NCI-H526 (cell line): Measurements from ENCODE around the gene CCDC187.

ENCODE experiments used
- DNase-seq, 2 experiments: peaks; one replicate each; lab custom pipeline; 2025; lab: John Stamatoyannopoulos, UW

CCDC187 gene

GRCh38 chr9:136311051-136312008 is 7.4 kb upstream of the CCDC187 start:
- peak; percentile 58 to 79 for DNase-seq

DNA sequence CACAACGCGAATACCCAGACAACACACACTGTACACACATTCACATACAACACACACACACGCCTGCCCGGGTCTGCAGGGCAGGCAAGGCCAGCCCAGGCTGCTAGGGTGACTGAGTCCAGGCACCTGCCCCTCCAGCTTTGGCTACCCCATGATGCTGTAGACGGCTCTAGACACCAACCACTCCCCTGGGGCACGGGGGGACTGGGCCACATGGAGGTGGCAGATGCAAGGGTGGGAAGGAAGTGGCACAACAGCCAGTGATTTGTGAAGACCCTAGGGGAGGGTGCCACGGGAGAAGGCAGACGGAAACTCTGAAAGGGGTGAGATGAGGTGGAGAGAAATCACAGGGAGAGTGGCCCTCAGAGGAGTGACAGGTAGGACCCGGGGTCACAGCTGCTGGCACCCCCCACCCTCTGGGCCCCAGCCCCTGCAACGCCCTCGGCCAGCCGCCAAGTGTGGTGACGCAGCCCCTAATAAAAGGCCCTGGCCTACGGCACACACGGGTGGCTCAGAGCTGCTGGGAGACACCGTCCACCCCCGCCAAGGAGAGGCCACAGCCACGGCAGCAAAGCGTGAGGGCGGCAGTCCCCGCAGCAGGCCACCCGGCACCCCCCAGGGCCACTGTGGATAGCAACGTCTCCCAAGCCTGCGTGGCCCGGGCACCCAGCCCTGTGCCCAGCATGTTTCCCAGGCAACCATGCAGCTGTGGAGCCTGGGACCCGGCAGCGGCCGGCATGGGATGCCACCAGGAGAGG is 6.6 kb upstream of the CCDC187 start:
- no peak for DNase-seq

DNA sequence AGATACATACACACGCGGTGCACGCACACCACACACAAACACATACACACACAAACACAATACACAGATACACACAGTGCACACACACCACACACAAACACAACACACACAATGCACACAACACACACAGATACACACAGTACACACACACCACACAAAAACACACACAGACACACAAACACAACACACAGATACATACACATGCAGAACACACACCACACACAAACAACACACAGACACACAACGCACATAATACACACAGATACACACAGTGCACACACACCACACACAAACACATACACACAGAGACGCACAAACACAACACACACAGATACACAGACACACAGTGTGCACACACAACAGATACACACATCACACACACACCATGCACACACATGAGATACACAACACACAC is 5.9 kb upstream of the CCDC187 start:
- no peak for DNase-seq

- peak; percentile 83 to 93 for DNase-seq
Observed at GRCh38 chr9:136309101-136309801, 5.4 kb upstream of the CCDC187 start.

GRCh38 chr9:136308702-136309053 is 4.8 kb upstream of the CCDC187 start:
- no peak for DNase-seq

DNA sequence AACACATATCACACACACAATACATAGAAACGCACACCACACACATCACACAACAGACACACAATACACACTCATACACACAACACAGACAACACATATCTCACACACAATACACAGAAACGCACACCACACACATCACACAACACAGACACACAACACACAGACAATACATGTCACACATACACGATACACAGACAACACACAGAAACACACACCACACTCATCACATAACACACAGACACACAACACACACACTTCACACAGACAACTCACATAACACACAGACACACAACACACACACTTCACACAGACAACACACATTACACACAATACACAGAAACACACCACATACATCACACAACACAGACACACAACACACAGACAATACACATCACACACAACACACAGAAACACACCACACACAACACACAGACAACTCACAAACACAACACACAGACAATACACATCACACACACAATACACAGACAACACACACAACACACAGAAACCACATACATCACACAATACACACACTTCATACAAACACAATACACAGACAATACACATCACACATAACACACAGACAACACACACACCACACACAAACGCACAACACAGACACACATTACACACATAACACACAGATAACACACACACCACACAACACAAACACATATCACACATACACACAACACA is 4.3 kb upstream of the CCDC187 start:
- no peak for DNase-seq

DNA sequence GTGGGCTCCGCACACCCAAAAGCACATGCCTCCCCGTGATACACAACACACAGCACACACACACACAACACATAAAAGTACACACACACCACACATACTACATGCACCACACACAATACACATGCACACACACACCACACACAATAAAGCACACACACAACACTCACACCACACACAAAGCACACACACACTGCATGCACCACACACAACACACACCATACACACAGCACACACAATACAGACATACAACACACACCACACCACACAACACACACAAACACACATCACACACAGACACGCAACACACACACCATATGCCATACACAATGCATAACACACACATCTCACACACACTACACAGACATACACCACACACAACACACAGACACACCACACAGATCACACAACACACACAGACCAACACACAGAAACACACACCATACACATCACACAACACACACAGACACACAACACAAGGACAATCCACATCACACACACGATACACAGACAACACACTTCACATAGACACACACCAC is 3.4 kb upstream of the CCDC187 start:
- no peak for DNase-seq

DNA sequence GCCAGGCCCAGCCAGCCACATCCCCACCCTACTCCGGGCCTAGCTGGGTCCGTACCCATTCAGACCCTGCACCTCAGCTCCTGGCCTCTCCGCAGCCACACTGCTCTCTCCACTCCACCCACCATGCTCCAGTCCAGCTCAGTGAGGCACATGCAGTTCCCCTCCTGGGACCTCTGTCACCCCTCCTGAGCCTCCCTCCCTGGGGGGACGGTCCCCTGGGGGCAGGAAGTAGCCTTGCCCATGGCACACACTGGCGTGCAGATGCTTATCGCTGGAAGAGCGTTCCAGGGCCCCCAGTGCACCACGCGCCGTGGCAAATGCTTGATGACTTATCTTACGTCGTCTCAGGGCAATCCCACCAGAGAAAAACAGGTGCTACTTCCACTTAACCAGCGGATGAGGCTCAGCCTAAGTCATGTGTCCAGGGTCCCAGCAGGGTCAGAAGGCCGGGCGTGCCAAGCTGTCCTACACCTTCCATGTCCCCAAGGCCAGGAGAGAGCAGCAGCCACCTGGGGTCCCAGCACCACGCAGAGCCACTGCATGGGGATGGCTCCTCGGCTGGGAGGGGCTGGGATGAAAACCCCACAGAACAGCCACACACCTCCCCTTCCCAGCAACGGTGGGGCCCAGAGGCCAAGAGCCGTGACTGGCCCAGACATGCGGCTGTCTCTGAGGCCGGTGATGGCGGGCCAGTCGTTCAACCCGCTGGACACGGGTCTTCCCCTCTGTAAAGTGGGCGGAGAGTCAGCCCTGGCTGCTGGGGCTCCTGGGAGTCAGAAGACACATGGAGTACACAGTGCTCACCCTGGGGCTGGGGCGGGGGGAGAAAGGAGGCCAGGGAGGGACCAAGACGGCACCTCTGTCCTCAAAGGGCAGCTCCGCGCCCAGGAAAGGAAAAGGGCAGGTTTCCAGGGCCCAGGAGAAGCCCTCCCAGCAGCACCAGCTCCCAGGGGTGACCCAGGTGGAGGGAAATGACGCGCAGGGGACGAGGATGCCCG is 2.6 kb upstream of the CCDC187 start:
- DNase-seq = no peak

DNA sequence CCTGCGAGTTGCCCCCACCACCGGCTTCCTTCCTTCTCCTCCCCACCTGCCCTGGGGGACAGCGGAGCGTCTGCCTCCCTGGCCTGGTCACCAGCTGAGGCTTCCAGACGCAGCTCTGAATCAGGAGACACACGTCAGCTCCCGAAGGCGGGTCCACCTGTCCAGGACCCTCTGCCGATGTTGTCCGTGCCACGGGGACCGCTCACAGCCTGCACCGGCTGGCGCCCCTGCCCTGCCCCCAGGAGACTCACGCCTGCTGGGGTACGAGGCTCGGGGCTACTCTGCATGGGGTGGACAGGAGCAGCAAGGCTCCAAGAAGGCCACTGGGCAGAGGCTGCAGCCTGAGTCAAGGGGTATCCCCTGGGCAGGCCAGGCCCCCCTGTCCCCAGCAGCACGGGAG is 1.9 kb upstream of the CCDC187 start:
- no peak for DNase-seq

GRCh38 chr9:136304981-136305380 is 1.1 kb upstream of the CCDC187 start:
- DNase-seq = no peak

DNA sequence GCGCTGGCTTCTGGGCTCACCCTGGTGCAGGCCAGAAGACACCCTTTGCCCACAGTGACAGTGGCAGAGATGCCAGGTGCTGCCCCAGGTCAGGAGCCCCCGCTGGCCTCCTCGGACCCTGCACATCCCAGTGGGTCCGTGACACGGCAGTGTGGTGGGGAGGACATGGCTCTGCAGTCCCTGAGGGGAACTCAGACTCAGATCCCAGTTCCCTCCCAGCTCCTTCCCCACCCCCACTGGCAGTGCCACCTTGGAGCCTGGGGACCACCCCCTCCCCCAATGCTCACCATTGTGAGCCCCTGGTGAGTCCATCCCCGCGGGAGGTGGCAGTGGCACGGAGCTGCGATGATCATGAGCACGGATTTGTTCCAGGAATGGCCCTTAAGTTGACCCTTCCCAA is 562 bp upstream of the CCDC187 start:
- no peak for DNase-seq

GRCh38 chr9:136303066-136303824 is 649 bp downstream of the CCDC187 start:
- DNase-seq = no peak

GRCh38 chr9:136302527-136302926 is 1.4 kb downstream of the CCDC187 start:
- DNase-seq = no peak

DNA sequence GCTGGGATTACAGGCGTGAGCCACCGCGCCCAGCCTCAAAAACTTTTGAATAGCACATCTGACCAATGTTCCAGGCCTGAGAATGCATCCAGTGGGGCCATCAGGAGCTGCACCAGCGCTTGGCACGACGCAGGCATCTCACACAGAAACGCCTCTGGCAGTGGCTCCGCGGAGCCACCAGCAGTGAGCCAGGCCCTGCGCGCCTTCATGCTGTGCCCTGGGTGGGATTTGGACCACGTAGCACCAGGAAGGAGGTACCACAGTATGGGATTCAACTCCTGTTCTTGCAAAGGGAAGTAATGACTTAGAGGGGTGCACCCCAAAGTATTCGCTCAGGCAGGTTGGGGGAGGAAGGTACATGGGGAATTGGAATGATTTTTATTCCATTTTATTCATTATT is 3.0 kb downstream of the CCDC187 start:
- DNase-seq = no peak

- DNase-seq = no peak
Observed at GRCh38 chr9:136300016-136300545, 3.8 kb downstream of the CCDC187 start.

DNA sequence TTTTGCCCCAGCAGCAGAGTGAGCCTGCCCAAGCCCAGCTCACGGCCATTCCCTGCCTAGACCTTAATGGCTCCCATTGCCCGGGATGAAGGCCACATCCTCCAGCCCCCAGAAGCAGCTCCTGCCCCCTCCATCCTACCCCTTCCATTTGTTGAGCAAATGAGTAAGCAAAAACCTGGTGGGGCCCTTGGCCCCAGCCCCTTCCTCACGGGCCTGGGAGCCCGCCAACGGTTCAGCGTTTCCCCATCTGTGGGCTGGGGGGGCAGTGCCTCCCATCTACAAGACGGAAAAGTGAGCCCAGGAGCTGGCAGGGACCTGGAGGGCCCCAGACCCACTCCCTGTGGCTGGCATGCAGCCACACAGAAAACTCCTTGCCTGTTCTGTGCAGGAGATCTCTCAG is 4.4 kb downstream of the CCDC187 start:
- no peak for DNase-seq

DNA sequence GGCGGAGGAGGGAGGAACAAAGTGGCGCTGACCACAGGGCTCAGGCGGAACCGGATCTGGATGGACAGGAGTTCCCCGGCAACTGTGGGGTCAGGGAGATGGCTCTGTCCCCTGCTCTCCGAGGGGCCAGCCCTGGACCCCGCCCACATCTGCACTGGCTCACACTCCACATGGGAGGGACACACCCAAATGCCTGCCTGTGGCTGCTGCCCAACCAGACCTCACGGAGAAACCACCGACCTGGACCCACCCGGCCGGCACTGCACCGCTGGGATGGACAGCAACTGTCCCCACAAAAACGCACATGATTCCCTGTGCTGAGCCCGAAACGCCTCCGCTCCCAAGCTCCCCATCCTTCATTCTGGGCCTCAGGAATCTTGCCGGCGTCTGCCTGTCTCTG is 4.8 kb downstream of the CCDC187 start:
- no peak for DNase-seq

DNA sequence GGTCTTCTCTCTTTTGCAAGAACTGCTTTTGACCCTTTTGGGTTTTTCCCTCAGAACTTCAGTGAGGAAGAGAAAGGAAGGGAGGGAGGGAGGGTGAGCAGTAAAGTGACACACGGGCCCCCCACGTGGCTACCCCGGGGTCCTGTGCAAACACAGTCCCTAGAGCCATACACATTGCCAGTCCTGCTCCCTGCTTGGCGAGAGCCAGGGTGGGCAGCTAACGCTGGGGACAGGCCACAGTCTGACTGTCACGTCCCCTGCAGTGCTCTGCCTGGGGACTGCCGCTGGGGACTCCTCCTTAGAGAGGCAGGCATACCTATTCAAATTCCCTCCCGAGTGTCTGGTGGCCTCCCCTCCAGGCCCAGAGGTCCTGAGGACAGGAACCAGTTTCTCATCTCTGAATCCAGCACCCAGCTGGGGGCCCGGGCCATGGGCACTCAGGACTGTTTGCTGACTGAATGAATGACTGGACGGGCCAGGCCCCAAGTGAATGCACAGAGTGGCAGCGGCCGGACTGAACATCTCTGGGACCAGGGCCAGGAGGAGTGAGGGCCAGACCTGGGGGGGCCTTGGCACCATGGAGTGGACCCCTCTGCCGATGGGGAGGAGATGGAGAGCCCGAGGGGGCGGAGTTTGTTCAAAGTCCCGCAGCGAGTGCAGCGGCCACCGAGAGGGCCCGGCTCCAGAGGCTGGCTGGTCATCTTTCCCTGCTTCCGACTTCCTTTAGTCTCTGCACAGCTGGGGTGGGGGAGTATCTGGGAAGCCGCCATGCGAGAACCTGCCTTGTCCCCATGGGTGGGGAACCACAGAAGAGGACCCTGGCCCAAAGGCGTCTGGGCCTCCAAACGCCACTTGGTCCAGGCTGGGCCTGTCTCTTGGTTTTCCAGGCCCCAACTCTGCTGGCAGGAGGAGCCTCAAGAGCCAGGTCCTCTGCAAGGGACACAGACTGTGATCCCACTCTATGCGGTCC is 5.8 kb downstream of the CCDC187 start:
- peak in 1 of 2 experiments; percentile 43 for DNase-seq
